Measurements from ENCODE around the gene GALK1. TPM values are rescaled to one million over a fixed set of nuclear protein-coding genes. Genes with fewer than 3 reads are reported as not detected.

Gene GALK1
- total and polyA plus RNA-seq, 2 of the 13 experiments (the other 11 are each of a cell fraction or from before 2014, with no cell fraction given): 59.9 to 93.6 TPM

GRCh38 chr17:75783069-75783783 lies 18.2 kb upstream of the GALK1 start (continued):
- TF ChIP-seq ARID3A (IDR thresholded peaks at IDR 0.05; ENCODE audit: low read depth, low read length) (peak; percentile 77), THRA (CRISPR knock-in tag; IDR thresholded peaks at IDR 0.05; ENCODE audit: borderline replicate concordance) (no peak), SAP130 (CRISPR knock-in tag; IDR thresholded peaks at IDR 0.05; ENCODE audit: low read depth) (peak; percentile 27; the same call in 1 of the 2 replicates), SETDB1 (CRISPR knock-in tag; IDR thresholded peaks at IDR 0.05; ENCODE audit: borderline replicate concordance) (no peak)

- no TSS peak for BruUV-seq (replicated peaks)
- Histone ChIP-seq H3K4me3 (replicated peaks in 1 of 3; ENCODE audit: insufficient read depth in 1 of 3, low read depth in 2 of 3, low read length in 3 of 3) (peak overlapping the region in 2 of 3 experiments; percentile 21 to 39; a peak in 2 of 6 replicates), H3K9ac (ENCODE audit: insufficient read depth, low read depth, low read length) (no peak overlapping the region; the same call in 1 of the 2 replicates), H2AFZ (ENCODE audit: low read length) (no peak overlapping the region), H3K4me2 (ENCODE audit: low read depth, low read length) (peak overlapping the region; percentile 59), H3K36me3 (replicated peaks in 1 of 2; ENCODE audit: control insufficient read depth in 1 of 2, insufficient read depth in 2 of 2, low read length in 2 of 2) (peaks cover 8 to 9% of the 10 kb centered on the region in 2 experiments; a peak in 4 of 5 replicates), H3K9me3 (ENCODE audit: low read length) (no peaks in the 10 kb centered on the region), H3K79me2 (ENCODE audit: insufficient read depth, low read length) (peaks cover 27% of the 10 kb centered on the region), H4K20me1 (ENCODE audit: insufficient read depth, low read length) (peaks cover 32% of the 10 kb centered on the region), H3K4me1 (ENCODE audit: insufficient read depth, low read length) (peaks cover 57% of the 10 kb centered on the region), H3K27me3 (ENCODE audit: control insufficient read depth in 1 of 2, insufficient read depth in 2 of 2, low read length in 2 of 2) (no peaks in the 10 kb centered on the region; a peak in 1 of 5 replicates), H3K27ac (ENCODE audit: extremely low read length, insufficient read depth, low read length) (peak overlapping the region; percentile 57)
- no peak for FAIRE-seq
- POLR2A ChIA-PET: interaction anchor here (0.5 to 13.1 kb wide), 112 partner anchors 10 to 1030 kb away, joined by 3 to 390 read pairs (median 5); partner anchors contain the start of genes ACOX1, CDK3, EVPL and EXOC7
- CTCF ChIA-PET (ENCODE audit: low intra/inter-chr PET ratio, low total read pairs): no interaction called here
- ATAC-seq: no peak
- in situ Hi-C loops (cut with HindIII; ENCODE audit: extremely low pct_ligation_motif_present, low pct_unique_long_range_greater_than_20kb) (no loop called here), intact Hi-C loops (cut with micrococcal nuclease; ENCODE audit: unreplicated experiment) (loop anchor here (2.0 to 5.0 kb wide), 3 partner anchors 15 to 65 kb away; partner anchors contain the start of genes GALK1 and UNC13D)
- DNase-seq (ENCODE audit: low spot score): no peak
- 19% methylated on average over 5 of the region's 5 CpGs for WGBS (ENCODE audit: low lambda C conversion rate)
- TF ChIP-seq GMEB1 (CRISPR knock-in tag; IDR thresholded peaks at IDR 0.05; ENCODE audit: borderline replicate concordance): 0 out of 2 replicates have a peak, but pooled peaks have one; percentile 73
- 0 out of 2 replicates have a peak, but pooled peaks have one; percentile 25 for TF ChIP-seq ZNF816 (CRISPR knock-in tag; IDR thresholded peaks at IDR 0.05; ENCODE audit: borderline replicate concordance)
- peak; percentile 1; the same call in 1 of the 3 replicates for TF ChIP-seq MXI1 (IDR thresholded peaks at IDR 0.05; ENCODE audit: borderline replicate concordance, low read depth, low read length)
- no peak for TF ChIP-seq CREBL2 (CRISPR knock-in tag; IDR thresholded peaks at IDR 0.05; ENCODE audit: borderline replicate concordance)
- TF ChIP-seq ZNF788 (CRISPR knock-in tag; IDR thresholded peaks at IDR 0.05; ENCODE audit: borderline replicate concordance): no peak
- TF ChIP-seq ZBTB8A (CRISPR knock-in tag; IDR thresholded peaks at IDR 0.05; ENCODE audit: borderline replicate concordance, low read depth): 0 out of 2 replicates have a peak, but pooled peaks have one; percentile 9
- no peak for TF ChIP-seq SP140L (CRISPR knock-in tag; IDR thresholded peaks at IDR 0.05; ENCODE audit: borderline replicate concordance)
- TF ChIP-seq NCOR1 (IDR thresholded peaks at IDR 0.05; ENCODE audit: borderline replicate concordance, low read length): 0 out of 2 replicates have a peak, but pooled peaks have one; percentile 10
Measured at GRCh38 chr17:75779987-75780889, 15.2 kb upstream of the GALK1 start.

Data from HepG2 (cell line).